ENCODE measurements around the gene TBXAS1.

Gene TBXAS1

GRCh38 chr7:139876622-139877283 is 47.7 kb downstream of the TBXAS1 start:
- in situ Hi-C loops (cut with HindIII; ENCODE audit: low sequenced_read_pairs), result no loop called here
- DNase-seq (ENCODE audit: low read depth, low spot score), result no peak
- no peak overlapping the region for H3K4me3 ChIP-seq (ENCODE audit: low read depth, low read length)
- TF ChIP-seq CTCF (IDR thresholded peaks at IDR 0.05; ENCODE audit: low read depth, low read length), result no peak

GRCh38 chr7:139883814-139884213 is 54.8 kb downstream of the TBXAS1 start:
- DNase-seq (ENCODE audit: low read depth, low spot score), result no peak
- no peak for TF ChIP-seq CTCF (IDR thresholded peaks at IDR 0.05; ENCODE audit: low read depth, low read length)
- in situ Hi-C loops (cut with HindIII; ENCODE audit: low sequenced_read_pairs), result no loop called here
- no peak overlapping the region for H3K4me3 ChIP-seq (ENCODE audit: low read depth, low read length)

GRCh38 chr7:139884441-139884840 is 55.4 kb downstream of the TBXAS1 start:
- H3K4me3 ChIP-seq (ENCODE audit: low read depth, low read length), result no peak overlapping the region
- no peak for DNase-seq (ENCODE audit: low read depth, low spot score)
- no peak for TF ChIP-seq CTCF (IDR thresholded peaks at IDR 0.05; ENCODE audit: low read depth, low read length)
- in situ Hi-C loops (cut with HindIII; ENCODE audit: low sequenced_read_pairs), result no loop called here

- no peak for TF ChIP-seq CTCF (IDR thresholded peaks at IDR 0.05; ENCODE audit: low read depth, low read length)
- in situ Hi-C loops (cut with HindIII; ENCODE audit: low sequenced_read_pairs), result no loop called here
- no peak for DNase-seq (ENCODE audit: low read depth, low spot score)
- H3K4me3 ChIP-seq (ENCODE audit: low read depth, low read length), result no peak overlapping the region
Measured at GRCh38 chr7:139885511-139885910, 56.4 kb downstream of the TBXAS1 start.

- DNase-seq (ENCODE audit: low read depth, low spot score), result no peak
- no peak for TF ChIP-seq CTCF (IDR thresholded peaks at IDR 0.05; ENCODE audit: low read depth, low read length)
- no peak overlapping the region for H3K4me3 ChIP-seq (ENCODE audit: low read depth, low read length)
- in situ Hi-C loops (cut with HindIII; ENCODE audit: low sequenced_read_pairs), result no loop called here
Measured at GRCh38 chr7:139886206-139886605, 57.1 kb downstream of the TBXAS1 start.

GRCh38 chr7:139886899-139887298 is 57.8 kb downstream of the TBXAS1 start:
- DNase-seq (ENCODE audit: low read depth, low spot score), result no peak
- no peak for TF ChIP-seq CTCF (IDR thresholded peaks at IDR 0.05; ENCODE audit: low read depth, low read length)
- H3K4me3 ChIP-seq (ENCODE audit: low read depth, low read length), result no peak overlapping the region
- in situ Hi-C loops (cut with HindIII; ENCODE audit: low sequenced_read_pairs), result no loop called here

Measured in astrocyte of the spinal cord (primary cell).